GM10248 (cell line): Measurements from ENCODE around the gene GRIK2.
"Not testable (repeated sequence)": the region's sequence is repeated elsewhere in the genome, so short reads cannot be mapped to it uniquely, and the experiment has no call there.

Experiments used
- CTCF ChIA-PET: fragments of 300-600 bp; sonication (Branson Sonifier 250); formaldehyde crosslinking; extraction: SDS; loops from one replicate; lab custom pipeline; 2021; ENCODE audit warnings: antibody characterized with exemption; lab: Yijun Ruan, JAX
- POLR2A ChIA-PET: fragments of 350-650 bp; sonication (Branson Sonifier 250); formaldehyde crosslinking; extraction: SDS; loops from one replicate; lab custom pipeline; 2020; ENCODE audit warnings: antibody characterized with exemption; lab: Yijun Ruan, JAX
- DNase-seq: peaks from one replicate; pipeline ENCODE4 v3.0.0; 2012; ENCODE audit errors: extremely low spot score
- TF ChIP-seq, protein P1 (sequence below): IDR thresholded peaks from 2 replicates; pipeline ENCODE4 v1.5.1; 2012; ENCODE audit warnings: mild to moderate bottlenecking, low read depth; ENCODE audit errors: extremely low read depth, missing control alignments, control extremely low read depth

GRIK2 gene

DNA sequence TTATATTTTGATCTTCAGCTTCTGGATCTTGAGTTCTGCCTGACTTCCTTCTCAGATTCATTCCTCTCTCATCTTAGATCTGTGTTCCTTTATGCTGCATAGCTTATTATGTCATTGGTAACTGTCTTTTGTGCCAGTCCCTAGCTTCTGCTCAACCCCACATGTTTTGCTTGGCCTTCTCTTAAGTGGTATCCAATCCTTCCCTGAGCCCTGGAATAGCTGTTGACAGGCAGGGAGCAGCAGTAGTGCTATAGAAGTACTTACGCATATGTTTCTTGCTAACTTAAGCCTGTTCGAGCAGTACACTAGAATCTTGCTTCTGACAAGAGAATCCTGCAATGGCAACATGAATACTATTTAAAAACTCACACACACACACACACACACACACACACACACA is 13.6 kb upstream of the GRIK2 start:
- TF ChIP-seq, protein P1, sequence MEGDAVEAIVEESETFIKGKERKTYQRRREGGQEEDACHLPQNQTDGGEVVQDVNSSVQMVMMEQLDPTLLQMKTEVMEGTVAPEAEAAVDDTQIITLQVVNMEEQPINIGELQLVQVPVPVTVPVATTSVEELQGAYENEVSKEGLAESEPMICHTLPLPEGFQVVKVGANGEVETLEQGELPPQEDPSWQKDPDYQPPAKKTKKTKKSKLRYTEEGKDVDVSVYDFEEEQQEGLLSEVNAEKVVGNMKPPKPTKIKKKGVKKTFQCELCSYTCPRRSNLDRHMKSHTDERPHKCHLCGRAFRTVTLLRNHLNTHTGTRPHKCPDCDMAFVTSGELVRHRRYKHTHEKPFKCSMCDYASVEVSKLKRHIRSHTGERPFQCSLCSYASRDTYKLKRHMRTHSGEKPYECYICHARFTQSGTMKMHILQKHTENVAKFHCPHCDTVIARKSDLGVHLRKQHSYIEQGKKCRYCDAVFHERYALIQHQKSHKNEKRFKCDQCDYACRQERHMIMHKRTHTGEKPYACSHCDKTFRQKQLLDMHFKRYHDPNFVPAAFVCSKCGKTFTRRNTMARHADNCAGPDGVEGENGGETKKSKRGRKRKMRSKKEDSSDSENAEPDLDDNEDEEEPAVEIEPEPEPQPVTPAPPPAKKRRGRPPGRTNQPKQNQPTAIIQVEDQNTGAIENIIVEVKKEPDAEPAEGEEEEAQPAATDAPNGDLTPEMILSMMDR = no peak
- DNase-seq = no peak
- CTCF ChIA-PET = no interaction called here
- POLR2A ChIA-PET = no interaction called here

DNA sequence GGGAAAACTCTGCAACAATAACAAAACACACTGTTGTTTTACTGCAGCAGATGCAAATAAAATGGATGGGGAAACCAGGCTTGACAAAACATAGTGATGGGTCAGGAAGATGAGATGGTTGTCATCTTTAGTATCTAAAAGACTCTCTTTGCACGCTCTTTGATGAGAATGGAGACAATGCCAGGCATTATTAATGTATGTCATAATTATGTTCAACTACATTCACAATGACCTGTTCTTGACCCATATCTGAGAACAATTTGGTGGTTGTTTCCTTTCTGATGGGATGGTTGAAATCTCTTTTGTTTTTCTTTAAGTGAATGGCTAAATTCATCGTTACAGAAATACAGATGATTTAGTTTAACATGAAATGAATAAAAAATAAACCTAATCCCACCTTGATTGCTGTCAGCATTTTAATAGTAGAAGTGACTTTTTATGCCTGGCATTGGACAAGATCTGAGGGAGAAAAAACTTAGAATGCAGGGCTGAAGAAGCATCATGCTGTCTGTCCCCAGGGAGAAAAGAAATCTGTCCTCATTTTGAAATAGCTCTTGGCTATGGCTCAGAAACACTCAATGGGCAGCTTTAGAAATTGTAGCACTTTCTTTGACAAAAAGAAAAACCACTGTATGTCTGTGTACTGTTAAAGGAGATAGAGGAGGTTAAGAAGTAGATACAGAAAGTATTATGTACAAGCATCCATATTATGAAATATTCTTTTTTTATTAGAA is 12.4 kb upstream of the GRIK2 start:
- no peak for DNase-seq
- TF ChIP-seq, protein P1 = no peak
- ChIA-PET POLR2A (no interaction called here), CTCF (interaction anchor here (1.2 kb wide), 1 partner anchor 46 kb away, joined by 3 read pairs; no protein-coding TSS in a partner anchor)

DNA sequence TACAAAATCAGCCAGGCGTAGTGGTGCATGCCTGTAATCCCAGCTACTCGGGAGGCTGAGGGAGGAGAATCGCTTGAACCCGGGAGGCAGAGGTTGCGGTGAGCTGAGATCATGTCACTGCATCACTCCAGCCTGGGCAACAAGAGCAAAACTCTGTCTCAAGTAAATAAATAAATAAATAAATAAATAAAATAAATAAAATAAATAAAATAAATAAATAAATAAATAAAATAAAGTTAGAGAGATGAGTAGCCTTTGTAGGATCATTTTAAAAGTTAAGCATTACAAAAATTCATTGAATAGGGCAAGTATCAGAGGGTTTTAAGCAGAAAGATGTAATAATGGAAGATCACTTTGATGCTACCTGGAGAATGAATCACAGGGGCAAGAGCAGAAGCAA is 9.8 kb upstream of the GRIK2 start:
- DNase-seq, POLR2A ChIA-PET: not testable (repeated sequence)
- CTCF ChIA-PET = interaction anchor here (1.3 kb wide), 1 partner anchor 14 kb away, joined by 3 read pairs; no protein-coding TSS in a partner anchor

DNA sequence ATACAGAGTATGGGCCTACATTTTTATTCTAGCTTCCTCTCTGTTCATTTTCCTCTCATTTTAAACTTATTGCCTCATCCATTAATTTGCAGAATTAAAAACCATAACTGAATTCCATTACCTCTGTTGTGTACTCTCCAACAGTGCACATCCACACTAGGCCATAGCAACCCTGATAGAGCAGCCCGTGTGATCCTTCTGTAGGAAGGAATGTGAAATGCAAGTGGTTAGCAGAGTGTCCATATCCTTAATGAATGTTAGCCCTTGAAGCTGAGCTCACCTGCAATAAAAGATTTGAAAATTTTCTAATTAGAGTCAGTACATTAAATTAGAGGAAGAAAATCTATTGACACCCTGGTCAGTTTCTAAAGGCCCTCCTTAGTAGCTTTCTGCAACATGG is 6.5 kb upstream of the GRIK2 start:
- ChIA-PET POLR2A (no interaction called here), CTCF (interaction anchor here (1.0 to 1.6 kb wide), 2 partner anchors 12 to 17 kb away, joined by 3 to 4 read pairs; no protein-coding TSS in a partner anchor)
- TF ChIP-seq, protein P1 = no peak
- no peak for DNase-seq

DNA sequence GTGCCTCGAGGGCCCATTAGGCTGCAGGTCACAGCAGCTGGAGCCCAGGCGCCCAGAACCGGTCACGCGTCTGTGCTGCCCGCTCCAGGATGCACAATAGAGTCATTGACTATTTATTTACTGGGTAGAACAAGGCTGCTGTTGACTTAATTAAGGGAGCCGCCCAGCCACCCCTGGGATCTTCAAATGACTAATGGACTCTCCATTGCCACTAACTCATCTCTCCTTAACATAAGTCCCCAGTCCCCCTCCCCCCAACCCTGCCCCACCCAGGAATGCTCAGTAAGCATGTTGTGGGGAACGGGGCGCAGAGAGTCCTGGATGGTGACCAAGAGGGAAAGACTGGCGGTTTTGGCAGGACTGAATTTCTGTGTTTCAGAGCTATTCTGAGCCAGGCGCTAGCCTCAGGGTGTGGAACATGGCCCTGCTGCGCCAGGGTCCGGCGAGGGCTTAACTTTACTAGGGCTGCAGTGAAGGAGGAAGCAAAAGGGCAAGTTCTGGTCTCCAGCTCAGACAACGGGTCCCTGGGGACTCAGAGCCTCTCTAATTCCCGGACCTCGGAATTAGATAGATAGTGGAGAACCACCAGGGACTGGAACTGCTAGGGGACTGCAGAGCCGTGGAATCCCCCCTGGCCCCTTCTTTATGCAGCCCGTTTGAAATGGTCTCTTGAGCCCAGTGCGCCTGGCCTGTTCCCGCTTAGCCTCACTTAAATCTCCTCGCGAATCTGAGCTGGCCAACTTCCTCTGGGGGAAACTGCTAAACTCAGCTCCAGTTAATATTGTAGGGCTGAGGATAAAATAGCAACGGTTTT is 1.5 kb upstream of the GRIK2 start:
- ChIA-PET CTCF (no interaction called here), POLR2A (no interaction called here)
- no peak for DNase-seq
- TF ChIP-seq, protein P1 = no peak

DNA sequence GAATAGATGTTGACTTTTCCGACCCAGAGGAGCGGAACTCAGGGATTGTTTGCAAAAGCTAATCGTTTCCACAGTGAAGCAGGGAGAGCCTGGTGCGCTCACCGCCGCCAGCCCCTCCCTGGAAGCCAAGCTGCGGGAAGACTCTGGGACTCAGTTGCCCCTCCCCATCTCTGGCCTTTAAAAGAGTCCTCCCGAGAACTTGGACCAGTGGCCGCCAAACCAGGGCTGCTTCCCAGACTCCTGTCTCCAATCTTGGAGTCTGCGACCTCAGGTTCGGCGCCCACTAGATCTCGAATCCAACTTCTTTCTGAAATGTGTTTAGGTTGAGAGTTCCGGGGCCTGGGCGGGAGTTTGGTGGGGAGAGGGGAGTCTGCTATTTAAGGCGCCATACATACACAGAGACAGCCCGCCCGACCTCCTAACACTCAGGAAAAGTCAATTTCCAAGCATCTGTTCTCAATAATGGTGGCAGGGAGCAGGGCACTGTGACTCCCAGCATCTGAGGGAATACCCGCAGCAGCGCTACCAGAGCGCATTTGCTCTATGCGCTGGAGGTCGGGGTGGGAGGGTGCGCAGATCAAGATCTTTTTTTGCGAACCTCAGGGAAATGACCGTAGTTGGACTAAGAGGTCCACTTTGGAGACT is 800 bp upstream of the GRIK2 start:
- ChIA-PET CTCF (no interaction called here), POLR2A (no interaction called here)
- TF ChIP-seq, protein P1 = no peak
- DNase-seq = no peak

DNA sequence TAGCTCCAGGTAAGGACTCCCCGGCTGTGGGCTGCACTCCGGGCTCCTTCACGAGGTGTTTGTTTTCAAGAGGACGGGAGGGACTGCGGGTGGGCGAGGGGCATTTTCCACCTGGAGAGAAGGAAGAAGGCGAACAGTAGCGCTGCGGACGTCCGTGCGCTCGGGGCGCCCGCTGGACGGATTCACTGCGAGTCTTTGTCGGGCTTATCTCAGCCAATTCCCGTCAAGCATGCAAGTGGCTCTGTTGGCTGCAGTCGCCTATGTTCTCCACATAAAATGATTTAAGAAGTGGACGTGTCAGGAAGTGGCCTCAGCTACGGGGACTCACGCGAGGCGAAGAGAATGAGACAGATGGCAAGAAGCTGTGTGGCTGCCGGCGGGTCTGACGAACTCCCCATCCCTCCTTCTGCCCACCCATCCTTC is 332 bp downstream of the GRIK2 start:
- POLR2A ChIA-PET = no interaction called here

More for the DNA sequence above, 332 bp downstream of the GRIK2 start:
- no peak for DNase-seq
- CTCF ChIA-PET = interaction anchor here (1.1 kb wide), 1 partner anchor 14 kb away, joined by 4 read pairs; no protein-coding TSS in a partner anchor
- TF ChIP-seq, protein P1 = no peak
